Subcutaneous adipose tissue (tissue), 4 donors: ENCODE measurements around the gene ZNFX1. TPM values are rescaled to one million over a fixed set of nuclear protein-coding genes. Genes with fewer than 3 reads are reported as not detected.

Source experiments
- total RNA-seq, 4 donors: library from RNA; depleted of rRNA; stranded (reverse); fragments of >200 nt; gene quantifications; one replicate each; pipeline ENCODE4 v1.1.0, GENCODE V29; 2016
- TF ChIP-seq, protein P1 (sequence below): fragments of 450-650 bp; IDR thresholded peaks from one replicate; pipeline ENCODE4 v1.5.1; 2016; ENCODE audit warnings: low read depth, mild to moderate bottlenecking, control low read depth, antibody characterized with exemption, moderate library complexity

The ZNFX1 gene
- total RNA-seq, 4 donors from 2014 or later, result 35.2 to 46.2 (median 40.0) TPM

- TF ChIP-seq, protein P1, sequence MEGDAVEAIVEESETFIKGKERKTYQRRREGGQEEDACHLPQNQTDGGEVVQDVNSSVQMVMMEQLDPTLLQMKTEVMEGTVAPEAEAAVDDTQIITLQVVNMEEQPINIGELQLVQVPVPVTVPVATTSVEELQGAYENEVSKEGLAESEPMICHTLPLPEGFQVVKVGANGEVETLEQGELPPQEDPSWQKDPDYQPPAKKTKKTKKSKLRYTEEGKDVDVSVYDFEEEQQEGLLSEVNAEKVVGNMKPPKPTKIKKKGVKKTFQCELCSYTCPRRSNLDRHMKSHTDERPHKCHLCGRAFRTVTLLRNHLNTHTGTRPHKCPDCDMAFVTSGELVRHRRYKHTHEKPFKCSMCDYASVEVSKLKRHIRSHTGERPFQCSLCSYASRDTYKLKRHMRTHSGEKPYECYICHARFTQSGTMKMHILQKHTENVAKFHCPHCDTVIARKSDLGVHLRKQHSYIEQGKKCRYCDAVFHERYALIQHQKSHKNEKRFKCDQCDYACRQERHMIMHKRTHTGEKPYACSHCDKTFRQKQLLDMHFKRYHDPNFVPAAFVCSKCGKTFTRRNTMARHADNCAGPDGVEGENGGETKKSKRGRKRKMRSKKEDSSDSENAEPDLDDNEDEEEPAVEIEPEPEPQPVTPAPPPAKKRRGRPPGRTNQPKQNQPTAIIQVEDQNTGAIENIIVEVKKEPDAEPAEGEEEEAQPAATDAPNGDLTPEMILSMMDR, result no peak
Observed at GRCh38 chr20:49216991-49217578, 60.8 kb downstream of the ZNFX1 start.

GRCh38 chr20:49215232-49215631 lies 62.6 kb downstream of the ZNFX1 start:
- TF ChIP-seq, protein P1, result no peak

DNA sequence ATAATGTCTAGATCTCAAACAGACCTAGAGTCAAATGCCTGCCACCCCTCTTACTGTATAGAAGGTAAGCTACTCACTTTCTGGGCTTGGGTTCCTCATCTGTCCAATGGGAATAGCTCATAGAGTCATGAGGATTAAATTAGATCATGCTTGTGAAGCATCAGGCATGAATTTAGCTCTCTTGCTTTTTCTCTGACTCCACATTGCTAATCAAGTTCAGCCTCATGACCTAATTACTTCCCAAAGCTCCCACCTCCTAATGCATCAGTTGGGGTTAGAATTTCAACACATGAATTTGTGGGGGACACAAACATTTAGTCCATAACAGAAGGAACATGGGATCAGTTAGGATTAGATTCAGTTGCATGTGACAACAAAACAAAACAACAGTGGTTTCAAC lies 63.3 kb downstream of the ZNFX1 start:
- TF ChIP-seq, protein P1, result no peak

DNA sequence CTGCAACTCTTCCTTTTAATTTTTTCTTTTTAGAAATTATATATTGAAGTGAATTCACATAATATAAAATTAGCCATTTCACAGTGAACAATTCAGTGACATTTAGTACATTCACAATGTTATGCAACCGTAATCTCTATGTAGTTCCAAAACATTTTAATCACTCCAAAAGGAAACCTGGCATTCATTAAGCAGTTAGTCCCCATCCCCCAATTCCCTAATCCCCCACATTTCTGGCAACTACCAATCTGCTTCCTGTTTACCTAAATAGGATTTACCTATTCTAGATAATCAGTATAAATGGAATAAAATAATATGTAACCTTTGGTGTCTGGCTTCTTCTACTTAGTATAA lies 67.1 kb downstream of the ZNFX1 start:
- TF ChIP-seq, protein P1, result no peak

- TF ChIP-seq, protein P1, result no peak
Observed at GRCh38 chr20:49210101-49210756, 67.6 kb downstream of the ZNFX1 start.

DNA sequence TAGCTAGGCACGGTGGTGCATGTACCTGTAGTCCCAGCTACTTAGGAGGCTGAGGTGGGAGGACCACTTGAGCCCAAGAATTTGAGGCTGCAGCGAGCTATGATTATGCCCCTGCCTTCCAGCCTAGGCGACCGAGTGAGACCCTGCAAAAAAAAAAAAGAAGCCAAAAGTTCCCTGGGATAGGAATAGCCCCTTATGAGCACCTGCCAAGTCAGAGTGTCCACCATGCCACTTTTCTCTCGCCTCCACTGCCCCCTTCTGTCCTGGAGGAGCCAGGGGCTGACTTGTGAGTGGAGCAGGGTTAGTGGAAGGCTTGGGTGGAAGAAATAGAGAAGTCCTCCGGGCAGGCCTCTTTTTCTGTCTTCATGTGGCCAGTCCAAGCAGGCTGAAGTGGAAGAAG lies 70.8 kb downstream of the ZNFX1 start:
- TF ChIP-seq, protein P1, result no peak

DNA sequence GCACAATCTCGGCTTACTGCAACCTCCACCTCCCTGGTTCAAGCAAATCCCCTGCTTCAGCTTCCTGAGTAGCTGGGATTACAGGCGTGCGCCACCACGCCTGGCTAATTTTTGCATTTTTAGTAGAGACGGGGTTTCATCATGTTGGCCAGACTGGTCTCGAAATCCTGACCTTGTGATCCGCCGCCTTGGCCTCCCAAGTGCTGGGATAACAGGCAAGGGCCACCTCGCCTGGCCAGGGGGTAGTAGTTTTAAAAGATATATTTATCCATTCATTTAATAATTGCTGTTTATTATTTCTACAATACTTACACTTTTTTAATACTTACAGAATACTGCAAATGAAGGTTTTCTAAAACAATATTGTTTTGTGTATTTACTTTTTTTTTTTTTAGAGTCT lies 74.1 kb downstream of the ZNFX1 start:
- TF ChIP-seq, protein P1, result no peak
